H1 (cell line): Measurements from ENCODE around the gene HDAC8. TPM values are rescaled to one million over a fixed set of nuclear protein-coding genes. Genes with fewer than 3 reads are reported as not detected.

Experiments used
- CTCF ChIA-PET: fragments of 300-600 bp; sonication (Branson Sonifier 250); formaldehyde crosslinking; loops from one replicate; lab custom pipeline; 2021; ENCODE audit not compliant: partially characterized antibody; lab: Charles Lee
- POLR2A ChIA-PET: fragments of 300-600 bp; sonication (Branson Sonifier 250); formaldehyde crosslinking; loops from one replicate; lab custom pipeline; 2021; ENCODE audit warnings: inconsistent platforms; ENCODE audit not compliant: partially characterized antibody; lab: Charles Lee
- DNase-seq, 2 experiments: peaks; one replicate each; pipeline versions ENCODE4 v3.0.0 to v3.0.0-alpha.2; 2010 to 2022; ENCODE audit warnings: low spot score in 2 of 2, low read depth in 1 of 2, mixed read lengths in 1 of 2
- FAIRE-seq: peaks from 2 replicates; lab custom pipeline; 2011; peaks lifted over from hg19 to GRCh38; lab: Jason Lieb, UNC
- H2AFZ ChIP-seq: 2 replicates; pipeline ENCODE4 v1.8.1; 2012; ENCODE audit warnings: low read length, inconsistent platforms
- H2AK5ac ChIP-seq: 2 replicates; pipeline ENCODE4 v1.6.1; 2013; ENCODE audit warnings: low read depth, low read length
- H2BK120ac ChIP-seq: replicated peaks from 2 replicates; pipeline ENCODE3; 2013; ENCODE audit warnings: low read depth, low read length, inconsistent platforms
- H2BK12ac ChIP-seq: 2 replicates; pipeline ENCODE4 v1.6.1; 2013; ENCODE audit warnings: low read depth, low read length
- H2BK15ac ChIP-seq: 2 replicates; pipeline ENCODE4 v1.6.1; 2013; ENCODE audit warnings: low read length
- H2BK20ac ChIP-seq: 2 replicates; pipeline ENCODE4 v1.6.1; 2013; ENCODE audit warnings: low read length
- H2BK5ac ChIP-seq: 2 replicates; pipeline ENCODE4 v1.6.1; 2013; ENCODE audit warnings: low read depth, low read length
- H3K14ac ChIP-seq: 2 replicates; pipeline ENCODE4 v1.6.1; 2013; ENCODE audit warnings: inconsistent platforms; ENCODE audit not compliant: insufficient read length
- H3K18ac ChIP-seq: 2 replicates; pipeline ENCODE4 v1.6.1; 2013; ENCODE audit warnings: low read length; ENCODE audit errors: extremely low read depth
- H3K23ac ChIP-seq: 2 replicates; pipeline ENCODE4 v1.6.1; 2013; ENCODE audit warnings: inconsistent platforms; ENCODE audit not compliant: insufficient read length
- H3K23me2 ChIP-seq: 2 replicates; pipeline ENCODE4 v1.6.1; 2013; ENCODE audit warnings: low read depth, low read length
- H3K27ac ChIP-seq: 2 replicates; pipeline ENCODE4 v1.6.1; 2011; ENCODE audit warnings: low read depth, low read length, inconsistent platforms
- H3K27me3 ChIP-seq, 4 experiments: replicated peaks in 1 of 4; 1 replicate in 1 of 4; 2 replicates in 3 of 4; pipeline versions ENCODE4 v1.6.1 to v1.8.1; 2011 to 2013; ENCODE audit warnings: low read length in 3 of 4, mild to moderate bottlenecking in 3 of 4, inconsistent platforms in 2 of 4, mixed read lengths in 2 of 4, moderate library complexity in 1 of 4; ENCODE audit not compliant: control insufficient read depth in 3 of 4, insufficient read depth in 3 of 4; ENCODE audit errors: extremely low read depth in 1 of 4
- H3K36me3 ChIP-seq, 4 experiments: 2 replicates each; pipeline versions ENCODE4 v1.6.1 to v1.8.1; 2011 to 2013; ENCODE audit warnings: mild to moderate bottlenecking in 4 of 4, low read length in 3 of 4, moderate library complexity in 2 of 4, control low read depth in 1 of 4, inconsistent platforms in 1 of 4; ENCODE audit not compliant: insufficient read depth in 4 of 4, control insufficient read depth in 2 of 4
- H3K4ac ChIP-seq: replicated peaks from 2 replicates; pipeline ENCODE3; 2013; ENCODE audit warnings: low read length, low read depth, mixed read lengths, inconsistent platforms; ENCODE audit not compliant: insufficient read length
- H3K4me1 ChIP-seq, 4 experiments: replicated peaks in 1 of 4; 1 replicate in 1 of 4; 2 replicates in 3 of 4; pipeline versions ENCODE4 v1.6.1 to v1.8.1; 2011 to 2013; ENCODE audit warnings: low read length in 3 of 4, inconsistent platforms in 2 of 4, mixed read lengths in 1 of 4; ENCODE audit not compliant: insufficient read depth in 4 of 4, control insufficient read depth in 3 of 4
- H3K4me2 ChIP-seq, 2 experiments: 2 replicates each; pipeline versions ENCODE4 v1.6.1 to v1.8.1; 2011 to 2013; ENCODE audit warnings: low read depth in 2 of 2, low read length in 2 of 2, control low read depth in 1 of 2, inconsistent platforms in 1 of 2, mild to moderate bottlenecking in 1 of 2; ENCODE audit not compliant: insufficient read depth in 1 of 2
- H3K4me3 ChIP-seq, 4 experiments: fragments of 200-600, 300-600 bp in 1 of 4; sonication (generic), shearing (Covaris generic), sonication (Bioruptor Twin) in 1 of 4; 2 replicates each; pipeline versions ENCODE4 v1.5.1 to v1.8.1; 2011 to 2016; ENCODE audit warnings: low read length in 4 of 4, low read depth in 3 of 4, control low read depth in 2 of 4, inconsistent platforms in 2 of 4, mild to moderate bottlenecking in 2 of 4, mixed read lengths in 1 of 4, moderate library complexity in 1 of 4; ENCODE audit not compliant: insufficient read depth in 2 of 4; ENCODE audit errors: extremely low read depth in 1 of 4
- H3K56ac ChIP-seq: replicated peaks from 2 replicates; pipeline ENCODE3; 2013; ENCODE audit warnings: low read depth, mild to moderate bottlenecking, mixed read lengths, low read length, inconsistent platforms; ENCODE audit not compliant: insufficient read length
- H3K79me1 ChIP-seq: 2 replicates; pipeline ENCODE4 v1.6.1; 2013; ENCODE audit warnings: low read depth, low read length, control low read depth
- H3K79me2 ChIP-seq, 2 experiments: 2 replicates each; pipeline versions ENCODE4 v1.6.1 to v1.8.1; 2012 to 2013; ENCODE audit warnings: low read length in 2 of 2, mild to moderate bottlenecking in 2 of 2, inconsistent platforms in 1 of 2; ENCODE audit not compliant: insufficient read depth in 2 of 2, control insufficient read depth in 1 of 2
- H3K9ac ChIP-seq, 4 experiments: replicated peaks in 1 of 4; 1 replicate in 1 of 4; 2 replicates in 3 of 4; pipeline versions ENCODE4 v1.6.1 to v1.8.1; 2011 to 2013; ENCODE audit warnings: low read depth in 3 of 4, low read length in 3 of 4, control low read depth in 2 of 4, mild to moderate bottlenecking in 2 of 4, moderate library complexity in 2 of 4, inconsistent platforms in 1 of 4; ENCODE audit errors: extremely low read depth in 1 of 4
- H3K9me3 ChIP-seq, 2 experiments: 2 replicates each; pipeline versions ENCODE4 v1.6.1 to v1.8.1; 2012 to 2013; ENCODE audit warnings: mild to moderate bottlenecking in 2 of 2, moderate library complexity in 2 of 2, control low read depth in 1 of 2, inconsistent platforms in 1 of 2, low read depth in 1 of 2, low read length in 1 of 2, mixed read lengths in 1 of 2; ENCODE audit not compliant: insufficient read depth in 2 of 2
- H4K20me1 ChIP-seq, 2 experiments: replicated peaks in 1 of 2; 2 replicates each; pipeline versions ENCODE3 to v1.8.1; 2011 to 2013; ENCODE audit warnings: inconsistent platforms in 2 of 2, low read length in 2 of 2, mild to moderate bottlenecking in 1 of 2; ENCODE audit not compliant: insufficient read depth in 2 of 2, control insufficient read depth in 1 of 2
- H4K5ac ChIP-seq: 2 replicates; pipeline ENCODE4 v1.6.1; 2013; ENCODE audit warnings: low read length, low read depth, mixed read lengths, inconsistent platforms; ENCODE audit not compliant: insufficient read length
- H4K8ac ChIP-seq: 2 replicates; pipeline ENCODE4 v1.8.0; 2013; ENCODE audit warnings: mild to moderate bottlenecking, moderate library complexity, low read length, inconsistent platforms; ENCODE audit not compliant: insufficient read depth; ENCODE audit errors: extremely low read depth
- H4K91ac ChIP-seq: replicated peaks from 2 replicates; pipeline ENCODE3; 2013; ENCODE audit warnings: low read length, mixed read lengths, inconsistent platforms; ENCODE audit not compliant: insufficient read length
- BCL11A ChIP-seq, 2 experiments: IDR thresholded peaks; one replicate each; pipeline ENCODE4 v1.6.1; 2011; ENCODE audit warnings: low read depth in 2 of 2, low read length in 2 of 2, mild to moderate bottlenecking in 2 of 2
- CHD1 ChIP-seq: IDR thresholded peaks from 2 replicates; pipeline ENCODE4 v1.6.1; 2012; ENCODE audit warnings: low read depth, low read length, improper control_type of control experiment
- GTF2F1 ChIP-seq: IDR thresholded peaks from 2 replicates; pipeline ENCODE4 v1.6.1; 2012; ENCODE audit warnings: low read depth, low read length, improper control_type of control experiment, borderline replicate concordance
- HDAC6 ChIP-seq: IDR thresholded peaks from one replicate; pipeline ENCODE4 v1.7.1; 2012; ENCODE audit warnings: low read depth, mild to moderate bottlenecking, inconsistent platforms, low read length, moderate library complexity
- KDM1A ChIP-seq: fragments of 200-600, 300-600 bp; sonication (generic); IDR thresholded peaks from 2 replicates; pipeline ENCODE4 v1.7.1; 2016; ENCODE audit warnings: mild to moderate bottlenecking, low read length, borderline replicate concordance
- NRF1 ChIP-seq: IDR thresholded peaks from 2 replicates; pipeline ENCODE4 v1.6.1; 2011; ENCODE audit warnings: mild to moderate bottlenecking, low read depth, low read length, improper control_type of control experiment
- PHF8 ChIP-seq: fragments of 200-600 bp; sonication (generic); conservative IDR thresholded peaks from 2 replicates; pipeline ENCODE4 v1.7.1; 2012; ENCODE audit warnings: low read depth, mild to moderate bottlenecking, inconsistent platforms, low read length, moderate library complexity
- RXRA ChIP-seq: IDR thresholded peaks from 2 replicates; pipeline ENCODE4 v1.6.1; 2011; ENCODE audit warnings: low read depth, mild to moderate bottlenecking, low read length, moderate library complexity; ENCODE audit not compliant: insufficient read depth
- SAP30 ChIP-seq: fragments of 300-600 bp; sonication (generic); IDR thresholded peaks from 2 replicates; pipeline ENCODE4 v1.7.1; 2012; ENCODE audit warnings: low read length, moderate library complexity, mild to moderate bottlenecking, inconsistent platforms; ENCODE audit not compliant: insufficient read depth, insufficient replicate concordance
- SRF ChIP-seq: IDR thresholded peaks from 2 replicates; pipeline ENCODE4 v1.6.1; 2011; ENCODE audit warnings: mild to moderate bottlenecking, low read depth, low read length, moderate library complexity
- SUZ12 ChIP-seq: fragments of 200-600 bp; sonication (generic); IDR thresholded peaks from 2 replicates; pipeline ENCODE4 v1.6.1; 2012; ENCODE audit warnings: mild to moderate bottlenecking, inconsistent platforms, low read length, moderate library complexity, mixed read lengths
- TBP ChIP-seq: IDR thresholded peaks from 2 replicates; pipeline ENCODE4 v1.6.1; 2011; ENCODE audit warnings: low read depth, low read length, improper control_type of control experiment
- TEAD4 ChIP-seq: IDR thresholded peaks from 2 replicates; pipeline ENCODE4 v1.6.1; 2012; ENCODE audit warnings: low read depth, low read length, inconsistent platforms, mixed read lengths
- YY1 ChIP-seq: IDR thresholded peaks from 2 replicates; pipeline ENCODE4 v1.6.1; 2011; ENCODE audit warnings: low read depth, mild to moderate bottlenecking, low read length
- WGBS, 2 experiments: shearing (Covaris generic) in 1 of 2; methylation state at CpG; one replicate each; pipeline versions ENCODE4 v1.1.6 to v1.1.7; 2013 to 2015; ENCODE audit warnings: low lambda C conversion rate in 2 of 2, mixed read lengths in 2 of 2, inconsistent platforms in 1 of 2, low coverage in 1 of 2, missing lambda C conversion rate in 1 of 2; ENCODE audit not compliant: insufficient replicate concordance in 2 of 2, insufficient coverage in 1 of 2, insufficient read length in 1 of 2; ENCODE audit errors: extremely low coverage in 1 of 2, missing lambda C conversion rate in 1 of 2; 5-methylcytosine and 5-hydroxymethylcytosine counted together
- polyA plus RNA-seq, 7 experiments: library from polyadenylated mRNA; depleted of rRNA in 3 of 7; stranded (reverse) in 5 of 7; unstranded in 2 of 7; fragments of >200 nt in 5 of 7; fragments of 200-250 nt in 2 of 7; gene quantifications; 1 replicate in 5 of 7; 2 replicates in 1 of 7; 4 replicates in 1 of 7; pipeline versions ENCODE4 v1.2.1 to v1.2.3, GENCODE V29; 2011 to 2013; ENCODE audit warnings: missing spikeins in 2 of 7, mixed read lengths in 2 of 7
- total RNA-seq: library from RNA; stranded (reverse); fragmentation: NEBNext Ultra II Directional; extraction: Animal tissue kit (Norgen Biotek cat#: 25700); gene quantifications from 2 replicates; pipeline ENCODE4 v1.2.1, GENCODE V29; 2021

HDAC8 gene
- total and polyA plus RNA-seq, 2 of the 8 experiments (the other 6 are each of a cell fraction or from before 2014, with no cell fraction given) = 9.7 to 20.3 TPM

DNA sequence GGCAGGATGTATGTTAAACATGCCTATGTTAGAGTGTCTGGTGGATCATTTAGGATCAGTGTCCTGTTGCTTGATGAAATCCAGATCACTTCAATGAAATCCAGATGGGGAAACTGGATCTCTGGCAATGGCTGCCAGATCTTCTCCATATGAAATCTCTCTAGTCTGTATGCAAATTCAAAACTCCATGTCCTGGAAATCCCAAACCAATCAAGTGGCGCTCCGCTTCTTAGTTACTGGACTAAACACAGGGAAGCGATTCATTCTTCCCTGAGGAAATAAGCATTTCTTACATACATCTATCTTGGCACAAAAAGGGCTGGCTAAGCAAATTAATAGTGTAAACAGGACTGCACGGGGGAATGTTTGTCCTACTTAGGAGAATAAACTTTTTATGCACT lies 94.9 kb downstream of the HDAC8 start:
- POLR2A ChIA-PET = no interaction called here
- CTCF ChIA-PET = interaction anchor here (0.6 to 1.4 kb wide), 2 partner anchors 9 to 114 kb away, joined by 4 to 5 read pairs; no protein-coding TSS in a partner anchor
- no peak overlapping the region for H2AK5ac ChIP-seq
- peaks cover 0 to 3% (median 1%) of the 10 kb centered on the region in 4 experiments; a peak in 3 of 7 replicates for H3K4me1 ChIP-seq
- no peak overlapping the region for H2BK15ac ChIP-seq
- H3K4ac ChIP-seq = no peak overlapping the region
- no peaks in the 10 kb centered on the region for H3K23me2 ChIP-seq
- no peak overlapping the region for H3K23ac ChIP-seq
- H2BK5ac ChIP-seq = no peak overlapping the region
- H3K4me3 ChIP-seq = no peak overlapping the region
- no peak overlapping the region for H3K27ac ChIP-seq
- H3K18ac ChIP-seq = no peak overlapping the region
- H3K79me2 ChIP-seq = no peaks in the 10 kb centered on the region
- H3K56ac ChIP-seq = no peak overlapping the region
- H4K20me1 ChIP-seq = no peaks in the 10 kb centered on the region
- H3K4me2 ChIP-seq = no peak overlapping the region
- WGBS, 2 experiments = 78% methylated on average over 4 of the region's 4 CpGs; no CpG with 5 or more reads in 1 of the 2 experiments
- no peak overlapping the region for H3K9ac ChIP-seq
- H4K91ac ChIP-seq = no peak overlapping the region
- DNase-seq (no peak), FAIRE-seq (no peak)
- H2AFZ ChIP-seq = no peak overlapping the region
- H4K8ac ChIP-seq = no peak overlapping the region
- H3K79me1 ChIP-seq = no peaks in the 10 kb centered on the region
- no peak overlapping the region for H2BK120ac ChIP-seq
- no peaks in the 10 kb centered on the region for H3K36me3 ChIP-seq
- no peak overlapping the region for H2BK12ac ChIP-seq
- no peaks in the 10 kb centered on the region for H3K9me3 ChIP-seq
- H4K5ac ChIP-seq = no peak overlapping the region
- no peaks in the 10 kb centered on the region for H3K27me3 ChIP-seq
- H3K14ac ChIP-seq = no peak overlapping the region
- no peak overlapping the region for H2BK20ac ChIP-seq
- TF ChIP-seq TEAD4 (no peak), KDM1A (no peak), PHF8 (no peak), CHD1 (no peak), YY1 (no peak), SUZ12 (no peak), NRF1 (no peak), BCL11A (IDR thresholded peaks at IDR 0.05; ENCODE audit: low read depth in 2 of 2, low read length in 2 of 2) (no peak), SRF (no peak), HDAC6 (no peak), SAP30 (no peak), RXRA (no peak), TBP (no peak), GTF2F1 (no peak)
